HG03103 (cell line): ENCODE results near the gene TOX4.
"Not testable (repeated sequence)": the region's sequence is repeated elsewhere in the genome, so short reads cannot be mapped to it uniquely, and the experiment has no call there.

Experiments used
- ATAC-seq: cut with Tn5 transposase; IDR thresholded peaks from one replicate; pipeline ENCODE4 v1.9.1; 2021; ENCODE audit warnings: low read depth; ENCODE audit not compliant: unreplicated experiment

TOX4 gene

DNA sequence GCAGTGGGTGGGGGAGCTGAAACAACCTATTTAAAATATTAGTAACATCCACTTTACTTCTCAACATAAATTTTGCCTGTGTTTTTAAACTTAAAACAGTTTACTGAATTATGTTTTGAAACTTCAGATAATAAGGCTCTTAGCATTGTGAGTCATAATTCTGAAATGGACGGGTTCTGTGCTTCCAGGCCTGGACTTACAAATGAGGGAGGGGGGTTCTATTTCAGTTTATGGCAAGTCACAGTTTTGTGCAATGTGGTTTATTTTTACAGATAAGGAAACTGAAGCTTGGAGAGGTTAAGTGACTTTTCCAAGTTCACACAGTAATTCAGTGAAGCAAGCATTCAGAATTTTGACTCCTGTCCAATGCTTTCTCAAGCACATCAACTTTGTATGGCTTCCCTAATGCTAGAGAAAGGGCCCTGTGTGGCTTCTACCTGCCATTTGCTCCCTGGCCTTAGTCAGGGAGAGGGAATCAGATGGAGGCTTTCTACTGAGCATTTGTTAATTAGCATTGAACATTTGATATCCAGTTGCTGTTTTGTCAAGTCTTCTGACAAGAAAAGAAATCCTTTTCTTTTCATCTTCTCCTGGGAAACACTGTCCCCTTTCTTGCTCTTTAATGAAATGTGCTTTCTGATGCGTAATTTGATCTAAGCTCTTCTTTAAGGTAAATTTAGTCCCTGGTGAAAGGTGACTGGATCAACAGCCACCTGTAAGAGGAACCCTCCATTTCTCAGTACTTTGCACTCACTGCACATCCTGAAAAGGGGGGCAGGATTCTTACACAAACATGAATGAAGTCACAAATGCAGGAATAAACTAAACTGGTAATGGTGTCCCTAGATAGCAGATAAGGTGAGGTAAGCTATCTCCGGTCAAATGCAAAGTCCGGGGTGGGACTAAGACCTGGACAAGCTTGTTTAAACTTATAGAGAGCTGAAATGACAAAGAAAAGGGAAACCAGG lies 51.7 kb downstream of the TOX4 start:
- ATAC-seq, result no peak

DNA sequence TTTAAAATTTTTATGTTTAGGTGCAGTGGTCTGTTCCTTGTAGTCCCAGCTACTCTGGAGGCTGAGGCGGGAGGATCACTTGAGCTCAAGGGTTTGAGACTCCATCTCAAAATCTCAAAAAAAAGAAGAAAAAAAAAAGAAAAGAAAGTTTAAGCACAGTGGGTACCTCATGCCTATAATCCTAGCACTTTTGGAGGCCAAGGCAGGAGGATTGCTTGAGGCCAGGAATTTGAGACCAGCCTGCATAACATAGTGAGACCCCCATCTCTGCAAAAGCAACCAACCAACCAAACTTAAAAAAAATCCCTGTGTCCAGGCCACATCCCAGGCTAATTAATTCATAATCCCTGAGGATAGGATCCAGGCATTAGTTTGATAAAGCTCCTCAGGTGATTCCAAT lies 52.5 kb downstream of the TOX4 start:
- no peak for ATAC-seq

DNA sequence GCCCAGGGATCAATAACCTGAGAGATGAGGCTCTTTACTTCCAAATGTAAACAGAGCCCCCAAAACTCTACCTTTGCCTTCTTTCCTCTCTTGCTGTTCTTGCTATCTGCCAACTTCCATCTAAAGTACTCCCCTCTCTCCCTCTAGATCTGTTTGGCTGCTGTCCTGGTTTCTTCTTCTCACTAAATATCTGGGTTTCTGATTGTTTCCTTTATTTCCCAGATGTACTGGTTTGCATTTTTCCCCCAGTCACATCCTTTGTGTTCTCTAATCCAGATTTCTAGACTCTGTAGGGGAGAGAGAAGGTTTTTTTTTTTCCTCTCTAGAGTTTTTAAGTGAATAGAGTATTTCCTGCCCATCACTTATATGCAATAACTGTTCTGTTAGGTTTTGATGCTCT lies 56.3 kb downstream of the TOX4 start:
- no peak for ATAC-seq

DNA sequence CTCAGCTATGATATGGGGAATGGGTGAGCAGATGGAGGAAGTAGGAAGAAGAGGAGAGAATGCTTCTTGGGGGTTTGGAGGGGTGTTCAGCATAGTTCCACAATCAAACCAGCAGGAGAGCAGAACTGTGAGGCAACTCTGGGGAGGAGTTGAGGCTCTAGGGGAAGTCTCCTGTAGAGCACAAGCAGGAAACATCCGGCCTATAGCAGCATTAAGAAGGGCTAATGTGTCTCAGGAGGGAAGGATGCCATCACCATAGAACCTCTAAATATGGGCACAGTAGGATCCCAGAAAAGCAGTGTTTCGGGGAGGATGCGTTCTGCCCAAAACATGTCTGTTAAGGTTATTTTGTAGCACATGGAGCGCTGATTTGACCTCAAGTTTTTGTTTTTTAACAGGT lies 57.6 kb downstream of the TOX4 start:
- no peak for ATAC-seq

DNA sequence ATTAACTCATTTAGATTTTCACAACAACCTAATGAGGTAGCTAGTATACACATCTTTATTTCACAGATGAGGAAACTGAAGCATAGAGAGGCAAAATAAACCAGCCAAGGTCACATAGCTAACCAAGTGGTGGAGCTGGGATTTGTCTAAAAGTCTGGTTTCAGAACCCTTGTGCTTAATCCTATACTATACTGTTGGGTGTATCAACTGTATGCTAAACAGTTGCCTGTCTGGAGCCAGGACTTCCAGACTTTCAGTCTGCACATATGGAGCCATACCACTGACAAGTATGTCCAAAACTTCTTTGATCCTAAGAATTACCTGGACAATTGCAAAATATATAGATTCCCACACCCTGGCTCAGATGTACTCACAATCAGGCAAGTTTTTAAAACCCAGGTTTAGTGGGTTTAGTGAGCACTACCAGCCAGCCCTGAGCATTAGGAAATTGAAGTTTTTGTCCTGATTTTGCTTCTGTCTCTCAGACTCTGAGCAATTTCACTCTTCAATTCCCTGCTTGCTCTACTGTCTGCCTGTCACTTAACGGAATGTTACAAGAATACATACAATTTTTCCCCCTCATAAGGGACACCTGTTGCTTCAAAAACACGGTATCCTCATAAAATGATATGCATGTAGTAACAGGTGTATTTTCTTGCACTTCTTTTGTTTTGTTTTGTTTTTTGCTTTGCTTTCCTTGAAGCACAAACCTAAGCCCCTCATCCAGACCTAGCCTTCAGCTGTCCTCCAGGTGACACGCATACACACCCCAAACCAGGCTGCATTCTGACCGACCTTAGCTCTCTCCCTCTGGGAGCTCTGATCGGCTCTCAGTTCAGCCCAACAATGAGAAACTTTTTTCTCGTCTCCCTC lies 58.8 kb downstream of the TOX4 start:
- ATAC-seq, result no peak

DNA sequence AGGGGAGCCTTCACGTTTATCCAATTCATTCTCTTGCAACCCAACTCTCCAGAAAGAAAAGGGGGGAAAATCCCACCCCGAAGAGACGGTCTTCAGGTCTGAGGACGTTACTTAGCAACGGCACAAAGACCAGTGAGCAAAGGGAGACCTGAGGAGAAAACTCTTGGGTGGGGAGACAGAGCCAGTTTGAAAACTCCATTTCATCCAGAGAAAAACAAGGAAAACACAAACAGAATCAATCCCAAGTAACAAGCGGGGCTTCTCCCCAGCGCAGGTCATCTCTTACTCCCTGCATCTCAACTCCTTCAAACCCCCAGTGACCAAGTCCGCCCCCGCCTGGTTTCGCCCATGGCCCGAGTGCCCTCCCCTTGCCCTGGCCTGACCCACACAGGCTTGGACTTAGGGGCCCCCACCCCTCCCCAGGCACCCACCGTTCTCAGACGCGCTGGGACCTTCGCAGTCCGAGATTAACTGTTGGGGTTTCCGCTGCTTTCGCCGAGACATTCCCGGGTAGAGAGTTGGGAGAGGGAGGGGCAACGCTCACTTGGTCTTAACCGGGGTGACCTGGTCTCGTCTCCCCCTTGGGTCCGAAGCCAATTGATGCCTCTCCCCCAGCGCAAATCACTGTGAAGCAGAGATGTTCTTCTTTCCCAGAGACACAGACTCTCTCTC lies 59.6 kb downstream of the TOX4 start:
- ATAC-seq, result no peak

DNA sequence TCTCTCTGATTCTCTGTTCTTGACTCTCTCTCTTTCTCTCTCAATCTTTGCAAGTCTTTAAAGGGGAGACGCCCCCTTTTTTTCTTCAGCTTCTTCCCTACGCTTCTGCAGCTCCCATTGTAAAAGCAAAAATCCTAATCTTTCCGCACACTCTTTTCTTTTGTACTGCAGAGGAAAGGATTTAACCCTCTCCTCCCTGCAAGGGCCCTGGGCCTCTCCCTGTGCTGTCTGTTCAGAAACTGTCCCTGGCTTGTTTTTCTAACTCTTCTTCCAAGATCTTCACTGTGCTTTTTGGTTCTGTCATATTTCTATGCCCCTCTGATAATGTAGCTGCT lies 60.1 kb downstream of the TOX4 start:
- no peak for ATAC-seq

DNA sequence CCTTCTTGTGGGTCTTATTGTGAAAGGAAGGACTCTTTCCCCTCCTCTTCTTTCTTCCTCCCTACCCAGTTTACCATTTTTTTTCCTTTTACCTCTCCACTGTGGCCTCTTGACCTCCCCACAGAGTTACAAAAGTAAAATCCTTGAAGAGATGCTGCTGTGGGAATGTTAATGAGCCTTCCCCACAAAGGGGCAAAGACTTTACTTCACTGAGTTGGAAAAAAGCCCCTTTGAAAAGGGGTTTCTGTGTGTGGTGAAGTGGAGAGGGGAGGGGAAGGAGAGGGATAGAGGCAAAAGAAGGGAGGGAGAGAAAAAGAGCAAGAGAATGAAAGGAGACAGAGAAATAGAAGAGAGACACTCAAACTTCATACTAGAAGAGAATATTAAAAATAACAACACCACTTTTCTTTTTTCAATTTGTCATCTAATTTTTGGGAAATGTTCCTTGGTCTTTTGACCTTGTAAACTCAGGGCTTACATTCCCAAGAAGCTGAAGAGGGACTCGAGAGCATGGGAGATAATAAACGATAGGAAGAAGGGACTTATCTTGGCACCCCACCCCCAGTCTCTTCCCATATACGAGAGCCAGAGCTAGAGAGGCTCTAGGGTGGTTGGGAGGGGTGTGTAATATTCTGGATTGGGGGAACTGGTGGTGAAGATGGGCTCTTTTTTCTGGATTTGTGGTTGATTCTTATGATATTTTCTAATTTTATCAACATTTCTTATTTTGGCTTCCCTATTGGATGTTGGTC lies 62.4 kb downstream of the TOX4 start:
- no peak for ATAC-seq

DNA sequence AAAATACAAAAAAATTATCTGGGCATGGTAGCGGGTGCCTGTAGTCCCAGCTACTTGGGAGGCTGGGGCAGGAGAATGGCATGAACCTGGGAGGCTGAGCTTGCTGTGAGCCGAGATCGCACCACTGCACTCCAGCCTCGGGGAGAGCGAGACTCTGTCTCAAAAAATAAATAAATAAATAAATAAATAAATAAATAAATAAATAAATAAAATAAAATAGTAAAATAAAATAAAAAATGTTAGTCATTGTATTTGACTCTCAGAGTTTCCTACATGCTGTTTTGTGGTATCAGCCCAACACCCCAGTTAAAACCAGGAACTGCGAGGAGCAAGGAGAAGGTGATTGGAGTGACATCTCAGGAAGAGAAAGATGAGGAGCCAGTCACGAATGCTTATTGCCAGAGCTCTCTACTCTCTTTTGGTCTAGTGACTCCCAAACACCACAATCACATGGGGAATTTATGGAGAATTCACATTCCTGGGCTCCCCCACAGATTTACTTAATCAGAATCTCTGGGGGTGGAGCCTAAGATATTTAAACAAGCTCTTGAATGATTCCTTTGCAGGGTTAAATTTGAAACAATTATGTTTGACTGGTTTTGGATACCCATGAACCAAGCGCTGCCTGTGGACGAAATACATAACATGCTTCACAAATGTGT lies 64.5 kb downstream of the TOX4 start:
- no peak for ATAC-seq

DNA sequence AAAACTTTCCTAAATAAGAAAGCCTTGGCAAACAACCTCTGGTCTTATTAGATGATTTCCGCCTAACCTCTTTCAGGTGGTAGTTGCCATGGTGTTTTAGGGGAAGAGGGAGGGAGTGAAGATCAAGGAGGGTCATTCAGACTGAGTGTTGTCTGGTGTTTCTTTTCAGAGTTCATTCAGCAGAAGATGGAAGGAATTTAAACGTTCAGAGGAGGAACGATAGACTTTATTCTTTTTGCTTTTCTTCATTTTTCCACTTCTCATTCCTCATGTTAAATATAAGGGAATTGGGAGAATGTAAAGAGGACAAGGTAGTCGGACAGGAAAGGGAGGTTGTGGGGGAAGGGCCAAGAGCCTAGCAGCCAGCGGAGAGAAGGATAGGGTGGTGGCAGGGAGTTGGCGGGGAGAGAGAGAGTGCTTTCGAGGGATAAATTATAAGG lies 66.5 kb downstream of the TOX4 start:
- ATAC-seq, result no peak

DNA sequence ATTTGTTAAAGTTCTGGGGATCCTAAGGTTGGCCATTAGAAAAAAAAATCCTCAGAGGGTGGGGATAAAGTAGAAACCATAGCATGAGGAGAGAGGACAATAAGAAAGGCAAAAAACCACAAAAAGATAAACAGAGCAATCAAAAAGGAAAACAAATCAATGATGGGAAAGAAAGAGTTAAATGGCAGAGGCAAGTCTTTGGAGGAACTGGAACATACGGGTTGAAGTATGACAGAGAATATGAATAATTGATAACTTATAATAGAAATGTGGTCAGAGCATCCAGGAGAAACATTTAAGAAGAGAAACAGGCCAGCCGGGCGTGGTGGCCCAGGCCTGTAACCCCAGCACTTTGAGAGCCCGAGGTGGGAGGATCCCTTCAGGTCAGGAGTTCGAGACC lies 67.0 kb downstream of the TOX4 start:
- ATAC-seq, result no peak

DNA sequence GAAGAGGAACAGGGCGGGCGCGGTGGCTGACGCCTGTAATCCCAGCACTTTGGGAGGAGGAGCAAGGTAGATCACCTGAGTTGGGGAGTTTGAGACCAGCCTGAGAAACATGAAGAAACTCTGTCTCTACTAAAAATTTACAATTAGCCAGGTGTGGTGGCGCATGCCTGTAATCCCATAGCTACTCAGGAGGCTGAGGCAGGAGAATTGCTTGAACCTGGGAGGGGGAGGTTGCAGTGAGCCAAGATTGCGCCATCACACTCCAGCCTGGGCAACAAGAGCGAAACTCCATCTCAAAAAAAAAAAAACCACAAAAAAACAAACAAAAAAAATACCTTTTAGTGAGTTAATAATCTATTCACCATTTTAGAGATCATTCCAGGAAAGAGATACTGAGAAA lies 67.6 kb downstream of the TOX4 start:
- ATAC-seq, result not testable (repeated sequence)
